Dendritic cell treated with granulocyte-macrophage colony-stimulating factor and Interleukin-4, amounts not matched to agents 40 ng/mL and 50 ng/mL, for 4 days (primary cell): ENCODE data around the gene ARPC1A.
"Not testable (repeated sequence)": the region's sequence is repeated elsewhere in the genome, so short reads cannot be mapped to it uniquely, and the experiment has no call there.

Experiments used
- H3K27ac Mint-ChIP-seq: one replicate; pipeline ENCODE4 v1.8.0; 2022; ENCODE audit warnings: mild to moderate bottlenecking, mixed read lengths
- H3K27me3 Mint-ChIP-seq: one replicate; pipeline ENCODE4 v1.8.0; 2022; ENCODE audit warnings: mild to moderate bottlenecking, mixed read lengths
- H3K36me3 Mint-ChIP-seq: one replicate; pipeline ENCODE4 v1.8.0; 2022; ENCODE audit warnings: low read depth, mixed read lengths
- H3K4me1 Mint-ChIP-seq: one replicate; pipeline ENCODE4 v1.8.0; 2022; ENCODE audit warnings: low read depth, mixed read lengths
- H3K4me3 Mint-ChIP-seq: one replicate; pipeline ENCODE4 v1.8.0; 2022; ENCODE audit warnings: mild to moderate bottlenecking, moderate library complexity, mixed read lengths
- H3K9me3 Mint-ChIP-seq: one replicate; pipeline ENCODE4 v1.8.0; 2022; ENCODE audit warnings: mixed read lengths
- intact Hi-C: fragments of 100-400 bp; cut with micrococcal nuclease; formaldehyde crosslinking; loops from one replicate; pipeline ENCODE4 v1.15.0; 2022

ARPC1A gene

DNA sequence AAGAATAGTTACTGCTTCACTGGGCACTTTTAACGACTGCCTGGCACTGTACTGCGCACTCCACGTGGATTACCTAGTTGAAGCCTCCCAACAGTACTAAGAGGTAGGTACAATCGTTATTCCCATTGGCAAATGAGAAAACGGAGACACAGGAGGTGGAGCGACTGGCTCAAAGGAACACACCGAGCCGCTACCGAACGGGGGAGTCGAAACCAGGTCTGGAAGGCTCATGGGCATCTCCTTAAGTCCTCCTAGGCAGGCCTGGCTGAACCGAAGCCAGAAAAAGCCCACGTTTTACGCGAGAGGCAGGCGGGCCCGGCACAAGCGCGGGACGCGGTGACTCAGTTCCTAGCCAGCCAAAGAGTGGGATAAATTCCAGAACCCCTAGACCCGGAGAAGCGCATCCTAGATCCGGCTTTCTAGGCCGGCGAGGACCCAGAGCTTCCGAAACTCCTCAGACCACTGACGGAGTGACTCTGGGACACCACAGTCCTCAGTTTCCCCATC, 82.2 kb downstream of the ARPC1A start:
- no peaks in the 10 kb centered on the region for H3K9me3 Mint-ChIP-seq
- H3K27me3 Mint-ChIP-seq, result no peaks in the 10 kb centered on the region
- peaks cover 48% of the 10 kb centered on the region for H3K4me1 Mint-ChIP-seq
- peak overlapping the region; percentile 90 for H3K27ac Mint-ChIP-seq
- intact Hi-C loops, result loop anchor here (2.0 kb wide), 2 partner anchors 33 to 63 kb away; partner anchors contain the start of gene ARPC1B
- H3K36me3 Mint-ChIP-seq, result peaks cover 77% of the 10 kb centered on the region
- H3K4me3 Mint-ChIP-seq, result peak overlapping the region; percentile 97

DNA sequence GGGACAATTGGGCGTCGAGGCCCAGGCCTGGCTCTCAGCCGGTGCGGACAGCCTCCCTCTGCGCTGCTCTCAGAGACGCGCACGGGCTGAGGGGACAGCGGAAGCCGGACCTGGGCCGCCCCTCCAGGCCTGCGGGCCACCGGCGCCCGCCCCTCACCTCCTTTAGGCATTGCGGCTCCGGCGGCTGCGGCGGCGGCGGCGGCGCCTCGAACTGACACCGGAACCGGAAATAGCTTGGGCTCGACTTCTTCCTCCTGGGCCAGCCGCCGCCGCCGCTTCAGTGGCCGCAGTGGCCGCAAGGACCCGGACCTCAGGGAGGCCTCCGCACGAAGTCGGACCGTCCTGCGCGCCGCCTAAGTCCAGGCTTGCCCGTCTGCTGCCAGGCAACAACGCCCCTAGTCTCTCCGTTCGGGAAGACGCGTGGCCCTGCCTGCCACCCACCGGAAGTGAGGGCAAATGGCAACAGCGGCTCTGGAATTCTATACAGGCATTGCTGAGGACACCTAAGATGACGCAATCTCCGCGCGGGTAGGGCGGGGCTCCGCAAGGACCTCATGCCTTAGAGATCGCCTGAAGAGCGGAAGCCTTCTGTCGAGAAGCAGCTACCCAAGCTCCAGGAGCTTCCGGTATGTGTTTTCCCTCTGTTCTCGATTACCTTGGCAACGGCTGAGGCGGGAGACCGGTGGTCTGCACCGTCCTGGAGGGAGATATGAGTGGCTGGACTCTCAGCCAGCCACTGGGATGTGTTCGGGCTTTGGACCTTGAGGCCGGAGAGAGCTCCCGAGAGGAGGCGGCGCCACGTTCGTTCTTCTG, 82.9 kb downstream of the ARPC1A start, which contains the start of the genes BUD31 and PDAP1:
Gene BUD31, plus strand, starts transcription at position 591 of the 813 bp plus-strand sequence. CDS start 2,124 bp downstream, outside the sequence.
Gene PDAP1, minus strand, starts transcription at position 219 of the 813 bp plus-strand sequence. Its CDS starts 49 bp downstream, at position 170.
- intact Hi-C loops, result loop anchor here (2.0 kb wide), 2 partner anchors 34 to 62 kb away; partner anchors contain the start of gene ARPC1B
- peaks cover 42% of the 10 kb centered on the region for H3K4me1 Mint-ChIP-seq
- peak within 1 kb of the TSS; percentile 97 for H3K4me3 Mint-ChIP-seq
- peaks cover 77% of the 10 kb centered on the region for H3K36me3 Mint-ChIP-seq
- no peaks in the 10 kb centered on the region for H3K27me3 Mint-ChIP-seq
- H3K9me3 Mint-ChIP-seq, result no peaks in the 10 kb centered on the region
- peak within 1 kb of the TSS; percentile 90 for H3K27ac Mint-ChIP-seq

DNA sequence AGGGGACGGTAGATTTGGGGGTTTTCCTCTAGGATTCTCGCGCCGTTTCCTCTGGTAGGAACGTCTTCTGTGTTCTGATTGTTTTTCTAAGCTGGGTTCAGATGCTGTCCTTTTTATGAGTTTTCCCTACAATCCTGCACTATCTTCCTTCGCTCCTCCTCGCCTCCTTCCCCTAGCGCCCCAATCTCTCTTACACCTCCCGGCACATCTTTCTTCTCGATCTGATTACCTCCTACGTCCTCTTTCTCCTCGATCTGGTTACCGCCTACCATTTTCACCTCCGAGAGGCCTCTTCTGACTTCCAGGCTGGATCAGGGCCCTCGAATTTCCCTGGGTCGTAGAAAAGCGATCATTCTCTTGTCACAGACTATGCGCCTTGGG, 83.5 kb downstream of the ARPC1A start:
- Mint-ChIP-seq H3K4me1 (peaks cover 36% of the 10 kb centered on the region), H3K4me3 (peak overlapping the region; percentile 97)
- intact Hi-C loops, result loop anchor here (2.0 kb wide), 2 partner anchors 34 to 62 kb away; partner anchors contain the start of gene ARPC1B

DNA sequence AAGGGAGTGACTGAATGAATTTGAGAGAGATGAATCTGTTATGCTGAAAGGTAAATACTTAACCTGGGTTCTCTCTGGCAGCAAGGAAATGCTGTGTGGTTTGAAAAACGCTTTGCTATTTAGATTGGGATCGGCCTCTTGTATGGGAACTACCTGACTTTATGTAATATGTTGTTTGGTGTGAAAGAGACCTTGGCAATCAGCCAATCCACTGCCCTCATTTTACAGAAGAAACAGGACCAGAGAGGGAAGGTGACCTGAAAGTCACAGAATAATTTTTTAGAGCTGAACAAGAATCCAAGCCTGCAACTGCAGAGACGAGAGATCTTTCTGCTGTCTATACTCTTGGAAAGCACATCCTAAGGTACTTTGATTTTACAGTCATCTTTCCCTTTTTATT, 84.1 kb downstream of the ARPC1A start:
- H3K27me3 Mint-ChIP-seq, result no peaks in the 10 kb centered on the region
- H3K9me3 Mint-ChIP-seq, result peaks cover 4% of the 10 kb centered on the region
- H3K4me3 Mint-ChIP-seq, result peak overlapping the region; percentile 97
- peaks cover 31% of the 10 kb centered on the region for H3K4me1 Mint-ChIP-seq
- intact Hi-C loops, result loop anchor here (2.0 kb wide), 2 partner anchors 35 to 61 kb away; partner anchors contain the start of gene ARPC1B
- peaks cover 76% of the 10 kb centered on the region for H3K36me3 Mint-ChIP-seq
- H3K27ac Mint-ChIP-seq, result peak overlapping the region; percentile 90

More for the DNA sequence above, 83.5 kb downstream of the ARPC1A start:
- Mint-ChIP-seq H3K9me3 (no peaks in the 10 kb centered on the region), H3K36me3 (peaks cover 76% of the 10 kb centered on the region), H3K27me3 (no peaks in the 10 kb centered on the region), H3K27ac (peak overlapping the region; percentile 90)

DNA sequence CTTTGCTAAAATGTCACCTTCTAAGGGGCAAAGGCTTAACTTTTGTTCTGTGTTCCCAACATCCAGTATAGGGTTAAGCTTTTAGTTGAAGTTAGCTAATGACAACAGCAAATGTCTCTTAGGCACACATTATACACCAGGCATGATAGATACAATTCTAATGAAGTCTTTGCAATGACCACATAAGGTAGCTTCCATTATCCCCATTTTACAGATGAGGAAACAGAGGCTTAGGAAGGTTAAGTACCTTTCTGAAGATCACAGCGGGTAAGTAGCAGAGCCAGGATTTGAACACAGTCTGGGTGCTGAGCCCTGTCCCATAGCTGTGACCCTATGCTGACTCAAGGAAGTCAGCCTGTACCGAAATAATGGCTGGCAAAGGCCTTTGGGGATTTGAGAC, 84.9 kb downstream of the ARPC1A start:
- Mint-ChIP-seq H3K27me3 (no peaks in the 10 kb centered on the region), H3K36me3 (peaks cover 79% of the 10 kb centered on the region), H3K4me3 (no peak overlapping the region), H3K27ac (peak overlapping the region; percentile 90), H3K4me1 (peaks cover 31% of the 10 kb centered on the region), H3K9me3 (peaks cover 11% of the 10 kb centered on the region)
- intact Hi-C loops, result no loop called here

DNA sequence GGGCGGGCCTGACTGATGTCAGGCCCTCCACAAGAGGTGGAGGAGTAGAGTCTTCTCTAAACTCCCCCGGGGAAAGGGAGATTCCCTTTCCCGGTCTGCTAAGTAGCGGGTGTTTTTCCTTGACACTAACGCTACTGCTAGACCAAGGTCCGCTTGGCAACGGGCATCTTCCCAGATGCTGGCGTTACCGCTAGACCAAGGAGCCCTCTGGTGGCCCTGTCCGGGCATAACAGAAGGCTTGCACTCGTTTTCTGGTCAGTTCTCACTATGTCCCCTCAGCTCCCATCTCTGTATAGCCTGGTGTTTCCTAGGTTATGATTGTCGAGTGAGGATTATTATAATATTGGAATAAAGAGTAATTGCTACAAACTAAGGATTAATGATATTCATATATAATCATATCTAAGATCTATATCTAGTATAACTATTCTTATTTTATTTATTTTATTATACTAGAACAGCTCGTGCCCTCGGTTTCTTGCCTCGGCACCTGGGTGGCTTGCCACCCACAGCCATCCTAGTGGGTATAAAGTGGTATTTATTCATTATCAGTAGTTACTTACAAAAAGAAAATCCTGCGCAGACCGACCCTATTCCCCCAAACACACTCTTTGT, 89.9 kb downstream of the ARPC1A start:
- H3K4me1 Mint-ChIP-seq, H3K4me3 Mint-ChIP-seq, H3K27me3 Mint-ChIP-seq, intact Hi-C loops, H3K27ac Mint-ChIP-seq: not testable (repeated sequence)
- peaks cover 99% of the 10 kb centered on the region for H3K36me3 Mint-ChIP-seq
- peaks cover 11% of the 10 kb centered on the region for H3K9me3 Mint-ChIP-seq
